HUES48 (cell line): ENCODE measurements around the gene KCNJ10.
A peak's percentile ranks its signal among the peaks of the same experiment; 100 is the strongest.

Experiments
- H3K27ac ChIP-seq: one replicate; pipeline ENCODE4 v1.7.0; 2013; ENCODE audit warnings: low read depth, low read length, inconsistent platforms
- H3K27me3 ChIP-seq: 2 replicates; pipeline ENCODE4 v1.6.1; 2013; ENCODE audit warnings: mild to moderate bottlenecking, low read length; ENCODE audit not compliant: control insufficient read depth, insufficient read depth
- H3K36me3 ChIP-seq: 2 replicates; pipeline ENCODE4 v1.6.1; 2013; ENCODE audit warnings: low read length; ENCODE audit not compliant: control insufficient read depth, insufficient read depth
- H3K4me1 ChIP-seq: 2 replicates; pipeline ENCODE4 v1.6.1; 2013; ENCODE audit warnings: mild to moderate bottlenecking, low read length; ENCODE audit not compliant: control insufficient read depth, insufficient read depth
- H3K4me3 ChIP-seq: 2 replicates; pipeline ENCODE4 v1.5.1; 2013; ENCODE audit warnings: mild to moderate bottlenecking, low read depth, low read length
- H3K9ac ChIP-seq: 2 replicates; pipeline ENCODE4 v1.6.1; 2013; ENCODE audit warnings: mild to moderate bottlenecking, low read depth, low read length, moderate library complexity
- H3K9me3 ChIP-seq: 2 replicates; pipeline ENCODE4 v1.6.1; 2013; ENCODE audit warnings: low read length; ENCODE audit not compliant: control insufficient read depth, insufficient read depth

Gene KCNJ10

DNA sequence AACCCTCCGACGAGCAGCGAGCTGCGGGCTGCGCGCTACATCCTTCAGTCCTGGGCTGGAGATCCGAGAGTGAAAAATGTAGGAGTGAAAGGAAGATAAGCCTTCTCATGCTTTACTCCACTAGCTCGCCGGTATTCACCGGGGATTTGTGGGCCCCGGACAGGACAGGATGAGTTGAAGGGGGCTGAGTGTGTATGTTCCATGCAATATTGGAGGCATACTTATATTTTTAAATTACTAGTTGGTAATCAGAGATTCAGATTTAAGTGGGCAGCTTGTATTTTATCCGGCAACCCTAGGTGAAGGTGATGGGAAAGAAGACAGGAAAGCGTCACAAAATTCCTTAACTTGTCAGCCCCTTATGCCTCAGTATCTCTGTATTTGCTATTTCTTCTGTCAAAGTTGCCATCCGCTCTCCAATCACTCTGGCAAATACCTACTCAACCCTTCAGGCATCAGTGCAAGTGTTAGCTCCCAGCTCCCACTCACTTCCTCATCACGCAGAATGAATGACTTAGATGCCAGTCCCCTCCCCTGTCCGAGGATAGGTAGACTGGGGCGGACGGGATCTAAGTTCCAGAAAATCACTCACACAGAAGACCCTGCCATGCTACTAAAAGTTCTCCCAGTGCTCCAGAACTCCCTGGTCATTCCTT is 37.7 kb downstream of the KCNJ10 start:
- Histone ChIP-seq H3K27ac (peak overlapping the region; percentile 19), H3K9me3 (no peaks in the 10 kb centered on the region), H3K36me3 (no peaks in the 10 kb centered on the region), H3K4me1 (peaks cover 7% of the 10 kb centered on the region), H3K9ac (0 out of 2 replicates have a peak overlapping the region, but pooled peaks have one; percentile 16), H3K27me3 (peaks cover 8% of the 10 kb centered on the region), H3K4me3 (peak overlapping the region; percentile 96)

- Histone ChIP-seq H3K27me3 (peaks cover 8% of the 10 kb centered on the region), H3K36me3 (no peaks in the 10 kb centered on the region), H3K27ac (peak within 1 kb of the TSS; percentile 80), H3K4me3 (peak within 1 kb of the TSS; percentile 96), H3K4me1 (peaks cover 7% of the 10 kb centered on the region), H3K9me3 (no peaks in the 10 kb centered on the region), H3K9ac (peak within 1 kb of the TSS; percentile 72)
These were observed 38.4 kb downstream of the KCNJ10 start, which contains the start of gene PIGM for GRCh38 chr1:160031365-160032164. PIGM (minus strand) TSS chr1:160031990; CDS start chr1:160031739, 251 bp downstream.

DNA sequence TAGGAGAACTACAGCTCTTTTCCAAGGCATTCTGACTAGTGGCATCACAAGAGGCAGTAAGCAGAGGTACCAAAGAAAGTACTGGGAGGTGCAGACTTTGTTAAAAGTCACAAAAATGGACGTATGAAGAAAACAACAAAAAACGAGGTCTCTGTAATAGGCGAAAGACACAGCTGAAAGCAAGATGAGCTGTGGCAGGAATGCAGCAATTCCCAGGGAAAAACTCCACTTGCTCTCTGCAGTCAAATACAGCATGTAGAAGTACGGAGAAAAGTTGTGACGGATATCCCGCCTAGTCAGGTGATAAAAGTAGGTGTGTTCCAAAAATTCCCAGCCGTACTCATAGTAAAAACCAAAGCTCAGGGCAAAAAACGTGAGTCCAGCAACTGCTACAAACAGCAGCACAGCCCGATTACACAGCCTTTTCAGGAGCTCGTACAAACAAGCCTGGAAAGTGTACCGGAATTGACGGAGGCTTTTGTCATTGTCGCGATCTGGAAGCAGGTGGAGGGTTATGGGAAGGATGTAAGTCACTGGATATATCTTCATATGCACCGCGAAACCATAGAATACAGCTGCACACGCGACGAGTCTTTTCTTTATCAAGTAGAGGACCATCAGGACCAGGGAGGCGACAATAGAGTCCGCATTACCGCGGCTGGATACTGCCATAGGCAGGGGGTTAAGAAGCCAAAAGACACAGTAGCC is 39.1 kb downstream of the KCNJ10 start:
- H3K9me3 ChIP-seq, result no peaks in the 10 kb centered on the region
- H3K27me3 ChIP-seq, result peaks cover 8% of the 10 kb centered on the region
- H3K4me3 ChIP-seq, result peak overlapping the region; percentile 96
- H3K4me1 ChIP-seq, result peaks cover 7% of the 10 kb centered on the region
- peak overlapping the region; percentile 80 for H3K27ac ChIP-seq
- H3K36me3 ChIP-seq, result no peaks in the 10 kb centered on the region
- peak overlapping the region; percentile 72 for H3K9ac ChIP-seq

GRCh38 chr1:160028426-160028825 is 41.5 kb downstream of the KCNJ10 start:
- H3K4me3 ChIP-seq, result no peak overlapping the region
- H3K27me3 ChIP-seq, result peaks cover 4% of the 10 kb centered on the region
- H3K9ac ChIP-seq, result no peak overlapping the region
- H3K36me3 ChIP-seq, result no peaks in the 10 kb centered on the region
- peaks cover 7% of the 10 kb centered on the region for H3K4me1 ChIP-seq
- H3K27ac ChIP-seq, result no peak overlapping the region
- H3K9me3 ChIP-seq, result no peaks in the 10 kb centered on the region

DNA sequence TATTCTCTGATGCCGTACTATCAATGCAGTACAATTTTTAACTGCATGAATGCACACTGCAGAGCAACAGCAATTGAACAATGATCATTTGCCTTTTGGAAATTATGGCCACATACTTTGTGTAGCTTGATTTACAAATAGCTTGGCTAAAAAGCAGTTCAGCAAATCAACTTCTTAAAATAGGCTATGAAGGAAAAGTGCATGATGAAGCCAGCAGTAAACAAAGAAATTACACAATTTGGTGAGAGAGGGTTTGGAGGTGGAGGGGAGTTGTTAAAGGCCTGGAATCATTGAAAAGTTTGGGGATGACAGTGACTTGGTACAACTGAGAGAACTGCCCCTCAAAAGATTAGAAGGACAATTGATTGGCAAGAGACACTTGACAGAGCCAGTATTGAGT is 44.6 kb downstream of the KCNJ10 start:
- Histone ChIP-seq H3K9me3 (no peaks in the 10 kb centered on the region), H3K27ac (no peak overlapping the region), H3K9ac (no peak overlapping the region), H3K4me3 (no peak overlapping the region), H3K27me3 (no peaks in the 10 kb centered on the region), H3K4me1 (peaks cover 1% of the 10 kb centered on the region), H3K36me3 (no peaks in the 10 kb centered on the region)

- no peaks in the 10 kb centered on the region for H3K36me3 ChIP-seq
- no peaks in the 10 kb centered on the region for H3K27me3 ChIP-seq
These were observed 45.6 kb downstream of the KCNJ10 start for GRCh38 chr1:160024195-160024905.

DNA sequence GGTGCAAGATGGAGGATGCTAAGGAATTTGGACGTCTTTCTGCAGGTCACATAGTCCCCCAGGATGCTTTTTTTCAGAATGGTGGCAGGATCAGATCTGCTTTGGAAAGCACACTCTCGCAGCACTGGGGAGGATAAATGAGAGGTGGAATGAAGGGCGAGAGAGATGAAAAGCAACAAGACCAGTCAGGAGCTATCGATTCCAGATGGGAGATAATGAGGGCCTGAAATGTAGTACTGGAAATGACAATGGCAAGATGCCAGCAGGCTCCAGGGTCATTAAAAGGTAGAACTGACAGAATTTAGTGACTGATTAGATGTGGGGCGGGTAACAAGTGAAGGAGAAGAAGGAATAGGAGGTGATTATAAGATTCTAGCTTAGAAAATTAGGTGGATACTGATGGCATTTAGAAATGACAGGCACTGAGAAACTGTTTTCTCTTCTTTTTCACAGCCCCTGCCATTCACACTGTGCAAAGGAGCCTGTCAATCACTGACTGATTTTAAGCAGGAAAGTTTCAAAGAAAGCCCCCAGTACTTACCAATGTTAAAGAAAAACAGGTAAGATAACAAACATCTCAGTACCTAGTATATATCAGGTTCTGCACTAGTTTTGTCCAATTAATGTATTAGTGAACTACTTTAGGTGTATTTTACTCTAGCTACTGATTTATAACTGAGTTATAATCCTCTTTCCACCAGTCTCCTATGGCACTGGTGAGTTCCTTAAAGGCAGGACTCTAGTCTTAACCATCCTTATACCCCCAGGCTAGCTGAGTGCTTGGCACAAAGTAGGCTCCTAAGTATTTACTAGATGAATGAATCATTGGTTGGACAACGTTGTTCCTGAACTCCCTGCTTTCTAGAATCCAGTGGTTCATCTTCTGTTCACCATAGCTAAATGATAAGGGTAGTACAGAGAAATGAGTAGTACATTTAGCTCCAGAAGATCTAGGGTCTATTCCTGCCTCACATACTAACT is 47.3 kb downstream of the KCNJ10 start:
- Histone ChIP-seq H3K9ac (no peak overlapping the region), H3K4me3 (no peak overlapping the region), H3K4me1 (no peaks in the 10 kb centered on the region), H3K27ac (no peak overlapping the region), H3K27me3 (no peaks in the 10 kb centered on the region), H3K36me3 (no peaks in the 10 kb centered on the region), H3K9me3 (no peaks in the 10 kb centered on the region)

More at GRCh38 chr1:160024195-160024905, 45.6 kb downstream of the KCNJ10 start:
- no peak overlapping the region for H3K4me3 ChIP-seq
- no peak overlapping the region for H3K27ac ChIP-seq
- no peak overlapping the region for H3K9ac ChIP-seq
- no peaks in the 10 kb centered on the region for H3K9me3 ChIP-seq
- H3K4me1 ChIP-seq, result no peaks in the 10 kb centered on the region

DNA sequence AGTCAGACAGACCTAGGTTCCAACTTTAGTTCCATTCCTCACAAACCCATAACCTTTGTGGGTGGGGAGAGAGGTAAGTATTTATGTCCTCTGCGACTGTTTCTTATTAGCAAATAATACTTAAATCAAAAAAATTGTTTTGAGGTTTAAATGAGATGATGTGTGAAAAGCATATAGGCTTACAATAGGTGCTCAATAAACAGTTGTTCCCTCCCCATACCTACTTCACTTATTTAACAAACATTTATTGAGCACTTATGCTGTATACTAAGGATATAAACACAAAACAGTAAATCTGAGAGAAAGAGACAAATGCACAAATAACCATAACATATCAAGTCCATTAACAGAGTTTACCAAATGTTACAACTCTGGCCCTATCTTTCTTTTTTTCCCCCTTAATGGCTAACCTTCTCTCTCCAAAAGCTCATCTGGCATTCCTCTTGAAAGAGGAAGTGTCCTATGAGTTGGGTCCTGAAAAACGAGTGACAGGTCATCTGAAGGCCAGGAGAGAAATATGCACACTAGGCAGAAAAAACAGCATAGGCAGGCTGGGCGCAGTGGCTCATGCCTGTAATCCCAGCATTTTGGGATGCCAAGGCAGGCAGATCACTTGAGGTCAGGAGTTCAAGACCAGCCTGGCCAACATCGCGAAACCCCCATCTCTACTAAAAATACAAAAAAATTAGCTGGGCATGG is 48.4 kb downstream of the KCNJ10 start:
- H3K27ac ChIP-seq, result no peak overlapping the region
- no peak overlapping the region for H3K9ac ChIP-seq
- no peaks in the 10 kb centered on the region for H3K4me1 ChIP-seq
- no peaks in the 10 kb centered on the region for H3K36me3 ChIP-seq
- H3K9me3 ChIP-seq, result no peaks in the 10 kb centered on the region
- no peak overlapping the region for H3K4me3 ChIP-seq
- no peaks in the 10 kb centered on the region for H3K27me3 ChIP-seq

DNA sequence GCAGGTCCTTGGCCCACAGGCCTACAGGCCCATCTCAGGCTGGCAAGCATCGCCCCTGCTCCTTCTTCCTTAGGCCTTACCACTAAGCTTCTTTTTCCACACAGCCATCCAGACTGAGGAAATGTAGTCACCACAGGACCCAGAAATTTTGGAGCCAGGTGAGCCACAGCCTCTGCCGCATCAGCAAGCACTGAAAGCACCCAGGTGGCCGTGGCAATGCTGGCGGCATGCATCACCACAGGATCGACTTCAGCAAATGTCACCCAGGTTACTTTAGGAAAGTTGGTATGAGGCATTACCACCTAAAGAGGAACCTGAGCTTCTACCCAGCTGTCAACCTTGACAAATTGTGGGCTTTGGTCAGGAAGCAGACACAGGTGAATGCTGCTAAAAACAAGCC is 49.8 kb downstream of the KCNJ10 start:
- Histone ChIP-seq H3K36me3 (no peaks in the 10 kb centered on the region), H3K4me3 (no peak overlapping the region), H3K27ac (no peak overlapping the region), H3K27me3 (no peaks in the 10 kb centered on the region), H3K9me3 (no peaks in the 10 kb centered on the region), H3K4me1 (no peaks in the 10 kb centered on the region), H3K9ac (no peak overlapping the region)
